Epithelial cell of proximal tubule (primary cell): ENCODE results near the gene TGM5. TPM values are rescaled to one million over a fixed set of nuclear protein-coding genes. Genes with fewer than 3 reads are reported as not detected.

ENCODE experiments used
- DNase-seq: peaks from one replicate; pipeline ENCODE4 v3.0.0-alpha.2; 2011; ENCODE audit warnings: low read depth
- H3K4me3 ChIP-seq: 2 replicates; pipeline ENCODE4 v1.5.1; 2011; ENCODE audit warnings: low read depth, mild to moderate bottlenecking, low read length
- total RNA-seq: library from RNA; depleted of rRNA; stranded (reverse); fragments of >200 nt; gene quantifications from 2 replicates; pipeline ENCODE4 v1.2.3, GENCODE V29; 2015
- TF ChIP-seq, protein P1 (sequence below): conservative IDR thresholded peaks from 2 replicates; pipeline ENCODE4 v1.5.1; 2012; ENCODE audit warnings: low read depth, mild to moderate bottlenecking, low read length

TGM5 gene
- total RNA-seq, 1 donor from 2014 or later = 0.06 TPM

DNA sequence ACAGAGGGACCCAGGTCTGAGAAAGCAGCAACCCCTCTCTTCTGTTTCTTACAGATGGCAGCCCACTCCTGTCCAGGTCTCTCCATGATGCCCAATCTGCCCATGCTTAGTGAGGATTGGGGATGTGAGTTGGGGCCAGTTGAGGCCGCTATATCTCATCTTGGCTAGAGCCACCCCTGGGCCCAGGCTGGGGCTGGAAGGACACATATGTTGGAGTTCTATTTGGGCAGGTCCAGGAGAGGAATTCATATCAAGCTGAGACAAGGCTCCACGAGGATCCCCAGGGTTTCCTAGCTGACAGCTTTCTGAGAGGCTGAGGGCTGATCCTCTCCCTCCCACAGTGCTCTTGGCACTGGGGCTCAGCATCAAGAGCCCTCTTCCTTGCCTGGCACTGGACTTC is 11.4 kb downstream of the TGM5 start:
- TF ChIP-seq, protein P1, sequence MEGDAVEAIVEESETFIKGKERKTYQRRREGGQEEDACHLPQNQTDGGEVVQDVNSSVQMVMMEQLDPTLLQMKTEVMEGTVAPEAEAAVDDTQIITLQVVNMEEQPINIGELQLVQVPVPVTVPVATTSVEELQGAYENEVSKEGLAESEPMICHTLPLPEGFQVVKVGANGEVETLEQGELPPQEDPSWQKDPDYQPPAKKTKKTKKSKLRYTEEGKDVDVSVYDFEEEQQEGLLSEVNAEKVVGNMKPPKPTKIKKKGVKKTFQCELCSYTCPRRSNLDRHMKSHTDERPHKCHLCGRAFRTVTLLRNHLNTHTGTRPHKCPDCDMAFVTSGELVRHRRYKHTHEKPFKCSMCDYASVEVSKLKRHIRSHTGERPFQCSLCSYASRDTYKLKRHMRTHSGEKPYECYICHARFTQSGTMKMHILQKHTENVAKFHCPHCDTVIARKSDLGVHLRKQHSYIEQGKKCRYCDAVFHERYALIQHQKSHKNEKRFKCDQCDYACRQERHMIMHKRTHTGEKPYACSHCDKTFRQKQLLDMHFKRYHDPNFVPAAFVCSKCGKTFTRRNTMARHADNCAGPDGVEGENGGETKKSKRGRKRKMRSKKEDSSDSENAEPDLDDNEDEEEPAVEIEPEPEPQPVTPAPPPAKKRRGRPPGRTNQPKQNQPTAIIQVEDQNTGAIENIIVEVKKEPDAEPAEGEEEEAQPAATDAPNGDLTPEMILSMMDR = no peak
- DNase-seq = no peak
- H3K4me3 ChIP-seq = no peak overlapping the region

DNA sequence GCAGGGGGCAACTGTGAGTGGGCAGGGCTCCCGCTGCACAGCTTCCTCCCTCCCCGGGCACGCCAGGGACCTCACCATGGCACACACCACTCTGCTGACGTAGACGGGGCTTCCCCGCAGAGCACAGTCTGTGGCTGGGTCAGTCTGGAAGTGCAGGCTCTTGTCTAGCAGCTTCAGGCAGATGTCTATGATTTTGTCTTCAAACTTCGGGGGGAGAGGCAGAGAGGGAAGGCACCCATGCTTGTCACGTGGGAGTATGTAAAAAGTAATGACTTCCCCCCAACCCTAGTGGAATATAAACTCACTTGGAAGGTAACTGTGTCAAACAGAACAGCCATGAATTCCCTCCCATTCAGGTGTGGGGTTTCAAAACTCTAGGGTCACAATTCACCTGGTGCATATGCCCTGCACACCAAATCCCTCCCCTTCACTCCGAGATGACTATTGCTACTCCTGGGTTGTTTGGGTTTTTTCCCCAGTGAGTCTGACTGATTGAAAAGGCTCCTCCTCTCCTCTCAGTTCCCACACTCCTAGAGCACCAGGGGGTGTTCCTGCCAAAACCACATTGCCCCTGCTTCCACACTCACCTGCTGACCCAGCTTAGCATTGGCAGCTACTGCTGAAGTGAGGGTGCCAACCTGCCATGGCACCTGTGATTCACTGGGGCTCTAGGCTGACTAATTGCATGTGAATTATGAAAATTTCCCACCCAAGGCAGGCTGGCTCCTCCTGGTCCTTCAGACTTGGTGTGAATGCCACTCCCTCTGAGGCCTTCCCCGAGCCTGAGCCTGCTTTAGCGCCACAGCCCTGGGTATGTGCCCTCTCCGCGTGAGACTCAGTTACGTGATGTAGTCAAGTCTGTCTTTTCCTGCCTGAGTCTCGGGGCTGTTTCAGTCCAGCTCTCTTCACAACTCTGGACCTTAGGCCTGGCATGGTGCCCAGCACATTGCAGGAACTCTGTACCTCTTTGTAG is 13.0 kb downstream of the TGM5 start:
- TF ChIP-seq, protein P1 = no peak
- DNase-seq = peak; percentile 61
- no peak overlapping the region for H3K4me3 ChIP-seq

DNA sequence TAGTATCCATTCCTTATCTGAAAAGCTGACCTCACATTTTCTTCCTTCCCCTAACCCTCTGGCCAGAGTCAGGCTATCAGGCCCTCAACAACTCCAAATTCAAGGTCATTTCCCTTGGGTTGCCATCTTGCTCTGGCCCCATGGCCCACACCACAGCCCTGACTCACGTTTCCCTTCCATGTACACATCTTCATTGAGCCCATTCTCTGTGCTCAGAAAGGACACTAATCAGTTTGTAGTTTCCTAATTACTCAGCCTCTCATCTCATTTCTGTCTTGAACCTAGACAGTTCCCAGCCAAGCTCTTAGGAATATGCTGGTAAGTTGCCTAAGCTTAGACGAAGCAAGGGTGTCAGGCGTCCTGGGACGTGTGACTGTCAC is 14.9 kb downstream of the TGM5 start:
- TF ChIP-seq, protein P1 = no peak
- DNase-seq = no peak

DNA sequence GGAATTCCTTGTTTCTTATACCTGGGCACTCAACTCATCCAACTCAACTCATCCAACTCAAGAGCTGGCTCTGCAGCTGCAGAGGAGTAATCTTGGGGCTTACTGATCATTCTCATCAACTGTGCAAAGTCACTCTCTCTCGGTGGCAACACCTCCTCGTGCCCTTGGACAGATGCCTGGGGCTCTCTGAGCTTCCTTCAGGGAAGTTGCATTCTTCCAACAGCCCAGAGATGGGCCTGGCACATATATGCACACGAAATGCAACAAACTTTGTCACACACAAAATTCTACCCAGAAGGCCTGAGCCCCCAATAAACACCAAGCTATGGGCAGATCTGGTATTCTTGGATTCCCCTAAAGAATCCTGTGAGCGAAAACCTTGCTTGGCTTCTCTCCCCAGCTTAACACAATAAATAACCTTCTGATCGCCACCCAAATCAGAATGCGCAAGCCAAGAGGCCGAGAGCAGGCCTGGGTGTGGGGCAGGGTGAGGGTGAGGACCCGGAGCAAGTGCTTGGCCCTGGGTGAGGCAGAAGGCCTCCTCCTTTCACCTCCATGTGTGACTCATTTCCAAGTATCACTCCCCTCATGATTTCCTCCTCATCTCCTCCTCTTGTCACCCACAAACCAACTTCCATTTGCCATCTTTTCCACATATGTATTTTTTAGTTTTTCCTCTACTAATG is 15.4 kb downstream of the TGM5 start:
- TF ChIP-seq, protein P1 = no peak
- no peak for DNase-seq
- H3K4me3 ChIP-seq = no peak overlapping the region

More for the DNA sequence above, 14.9 kb downstream of the TGM5 start:
- H3K4me3 ChIP-seq = no peak overlapping the region

DNA sequence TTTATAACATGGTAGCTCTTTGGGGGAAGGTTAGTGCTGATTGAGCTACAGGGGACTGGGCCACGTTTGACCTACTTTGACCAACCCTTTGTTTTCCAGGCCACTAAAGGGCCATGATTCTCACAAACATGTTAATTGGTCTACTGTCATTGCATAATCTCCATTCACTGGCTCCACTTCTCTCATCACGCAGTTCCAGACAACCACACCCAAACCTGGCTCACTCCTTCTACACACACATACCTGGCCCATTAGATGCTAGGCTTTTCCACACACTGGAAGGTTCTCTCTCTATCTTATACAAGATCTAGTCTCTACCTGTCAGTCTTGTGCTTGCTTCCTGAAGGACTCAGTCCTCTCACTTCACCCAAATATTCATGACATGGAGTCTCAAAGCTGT is 15.9 kb downstream of the TGM5 start:
- DNase-seq = no peak
- TF ChIP-seq, protein P1 = no peak
- no peak overlapping the region for H3K4me3 ChIP-seq

DNA sequence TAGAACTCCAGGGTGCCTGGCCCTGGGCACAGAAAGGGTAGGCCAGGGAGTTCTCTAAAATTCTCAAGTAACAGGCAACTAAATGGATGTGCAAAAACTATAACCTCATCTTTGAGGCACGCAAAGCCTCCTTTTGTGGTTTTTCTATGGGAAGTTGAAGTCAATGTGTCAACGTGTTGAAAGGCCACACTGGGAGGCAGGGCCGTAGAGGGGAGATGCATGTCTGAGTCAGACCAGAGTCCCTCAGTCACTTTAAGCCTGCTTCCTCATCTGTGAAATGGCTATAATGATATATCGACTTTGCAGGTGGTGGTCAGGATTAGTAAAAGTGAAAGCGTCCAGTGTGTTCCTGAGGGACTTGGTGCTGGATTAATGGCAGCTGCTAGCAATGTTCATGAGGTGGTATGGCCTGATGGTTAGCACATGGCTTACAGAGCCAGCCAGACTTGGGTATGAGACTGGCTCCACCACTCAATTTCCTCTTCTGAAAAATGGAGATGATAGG is 17.0 kb downstream of the TGM5 start:
- no peak overlapping the region for H3K4me3 ChIP-seq
- DNase-seq = no peak
- TF ChIP-seq, protein P1 = no peak
